NOMO-1 (cell line): ENCODE results near the gene CACNA1I.

Experiments
- DNase-seq, 2 experiments: peaks; one replicate each; lab custom pipeline; 2025; ENCODE audit not compliant: unreplicated experiment in 2 of 2; lab: John Stamatoyannopoulos, UW

Gene CACNA1I

DNA sequence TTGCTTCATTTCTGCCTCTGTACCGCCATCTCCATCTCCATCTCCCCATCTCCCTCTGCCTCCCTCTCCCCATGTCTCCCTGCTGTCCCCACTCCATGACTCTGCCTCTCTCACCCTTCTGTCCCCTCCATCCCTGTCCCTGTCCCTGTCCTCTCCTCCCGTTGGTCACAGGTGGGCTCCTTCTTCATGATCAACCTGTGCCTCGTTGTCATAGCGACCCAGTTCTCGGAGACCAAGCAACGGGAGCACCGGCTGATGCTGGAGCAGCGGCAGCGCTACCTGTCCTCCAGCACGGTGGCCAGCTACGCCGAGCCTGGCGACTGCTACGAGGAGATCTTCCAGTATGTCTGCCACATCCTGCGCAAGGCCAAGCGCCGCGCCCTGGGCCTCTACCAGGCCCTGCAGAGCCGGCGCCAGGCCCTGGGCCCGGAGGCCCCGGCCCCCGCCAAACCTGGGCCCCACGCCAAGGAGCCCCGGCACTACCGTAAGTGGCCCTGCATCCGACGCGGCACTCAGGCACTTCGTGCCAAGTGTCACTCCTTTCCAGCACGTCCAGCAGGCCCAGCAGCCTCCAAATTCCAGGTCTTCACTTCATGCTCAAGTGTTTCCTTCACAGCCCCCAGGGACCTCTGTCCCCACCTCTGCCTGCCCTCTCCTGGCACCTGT is 76.0 kb downstream of the CACNA1I start:
- no peak for DNase-seq

DNA sequence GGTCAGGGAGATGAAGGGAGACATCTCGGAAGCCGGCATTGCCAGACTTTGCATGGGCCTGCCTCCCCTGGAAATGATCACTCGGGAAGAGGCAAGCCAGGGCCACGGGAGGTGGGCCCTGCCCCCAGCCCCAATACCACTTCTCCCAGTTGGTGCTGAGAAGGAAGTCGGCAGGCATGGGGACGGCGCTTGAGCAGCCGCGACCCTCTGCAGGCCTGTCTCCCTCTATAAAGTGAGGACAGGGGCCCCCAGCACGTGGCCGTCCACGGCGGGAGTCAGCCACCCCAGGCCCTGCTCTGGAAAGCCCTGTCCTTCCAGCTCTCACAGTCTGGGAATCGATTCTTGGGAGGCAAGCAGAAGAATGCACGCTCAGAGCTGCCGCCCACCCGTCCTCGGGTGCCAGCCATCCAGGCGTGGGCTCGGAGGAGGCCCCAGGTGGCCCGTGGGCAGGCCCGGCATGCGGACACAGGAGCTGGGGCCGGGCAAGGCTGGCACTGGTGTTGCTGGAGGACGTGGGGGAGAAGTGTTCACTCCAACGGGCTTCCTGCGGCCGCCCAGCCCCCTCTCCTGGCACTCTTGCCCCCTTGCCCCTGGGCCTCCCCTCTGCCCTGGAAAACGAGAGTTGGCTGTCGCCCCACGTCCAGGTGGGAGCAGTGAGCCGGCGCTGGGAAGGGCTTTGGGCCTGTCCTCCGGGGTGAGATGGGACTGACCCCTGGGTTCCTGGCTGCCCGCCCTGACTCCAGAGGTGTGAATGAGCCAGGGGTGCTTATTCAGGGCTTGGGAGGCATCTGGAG is 77.5 kb downstream of the CACNA1I start:
- no peak for DNase-seq

DNA sequence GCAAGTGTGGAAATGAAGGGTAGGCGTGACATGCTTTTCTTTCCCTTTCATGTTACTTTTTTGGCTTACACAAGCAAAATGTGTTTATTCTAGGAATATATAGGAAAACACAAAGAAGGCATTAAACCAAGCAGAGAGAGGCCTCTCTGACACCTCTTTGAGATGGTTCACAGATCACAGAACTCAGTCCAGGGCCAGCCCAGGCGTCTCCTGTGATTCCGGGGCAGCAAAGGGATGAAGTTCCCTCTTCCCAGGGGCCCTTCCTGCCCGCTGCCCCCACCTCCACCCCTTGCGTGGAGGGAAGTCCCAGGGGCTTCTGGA is 78.0 kb downstream of the CACNA1I start:
- no peak for DNase-seq

DNA sequence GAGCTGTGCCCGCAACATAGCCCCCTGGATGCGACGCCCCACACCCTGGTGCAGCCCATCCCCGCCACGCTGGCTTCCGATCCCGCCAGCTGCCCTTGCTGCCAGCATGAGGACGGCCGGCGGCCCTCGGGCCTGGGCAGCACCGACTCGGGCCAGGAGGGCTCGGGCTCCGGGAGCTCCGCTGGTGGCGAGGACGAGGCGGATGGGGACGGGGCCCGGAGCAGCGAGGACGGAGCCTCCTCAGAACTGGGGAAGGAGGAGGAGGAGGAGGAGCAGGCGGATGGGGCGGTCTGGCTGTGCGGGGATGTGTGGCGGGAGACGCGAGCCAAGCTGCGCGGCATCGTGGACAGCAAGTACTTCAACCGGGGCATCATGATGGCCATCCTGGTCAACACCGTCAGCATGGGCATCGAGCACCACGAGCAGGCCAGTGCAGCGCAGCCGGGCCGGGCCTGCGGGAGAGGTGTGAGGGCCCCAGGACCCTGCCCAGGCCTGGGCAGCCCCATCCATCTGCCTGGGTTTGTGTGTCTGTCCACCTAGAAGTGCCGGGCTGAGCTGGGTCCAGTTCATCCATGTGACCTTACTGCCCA is 79.0 kb downstream of the CACNA1I start:
- no peak for DNase-seq

DNA sequence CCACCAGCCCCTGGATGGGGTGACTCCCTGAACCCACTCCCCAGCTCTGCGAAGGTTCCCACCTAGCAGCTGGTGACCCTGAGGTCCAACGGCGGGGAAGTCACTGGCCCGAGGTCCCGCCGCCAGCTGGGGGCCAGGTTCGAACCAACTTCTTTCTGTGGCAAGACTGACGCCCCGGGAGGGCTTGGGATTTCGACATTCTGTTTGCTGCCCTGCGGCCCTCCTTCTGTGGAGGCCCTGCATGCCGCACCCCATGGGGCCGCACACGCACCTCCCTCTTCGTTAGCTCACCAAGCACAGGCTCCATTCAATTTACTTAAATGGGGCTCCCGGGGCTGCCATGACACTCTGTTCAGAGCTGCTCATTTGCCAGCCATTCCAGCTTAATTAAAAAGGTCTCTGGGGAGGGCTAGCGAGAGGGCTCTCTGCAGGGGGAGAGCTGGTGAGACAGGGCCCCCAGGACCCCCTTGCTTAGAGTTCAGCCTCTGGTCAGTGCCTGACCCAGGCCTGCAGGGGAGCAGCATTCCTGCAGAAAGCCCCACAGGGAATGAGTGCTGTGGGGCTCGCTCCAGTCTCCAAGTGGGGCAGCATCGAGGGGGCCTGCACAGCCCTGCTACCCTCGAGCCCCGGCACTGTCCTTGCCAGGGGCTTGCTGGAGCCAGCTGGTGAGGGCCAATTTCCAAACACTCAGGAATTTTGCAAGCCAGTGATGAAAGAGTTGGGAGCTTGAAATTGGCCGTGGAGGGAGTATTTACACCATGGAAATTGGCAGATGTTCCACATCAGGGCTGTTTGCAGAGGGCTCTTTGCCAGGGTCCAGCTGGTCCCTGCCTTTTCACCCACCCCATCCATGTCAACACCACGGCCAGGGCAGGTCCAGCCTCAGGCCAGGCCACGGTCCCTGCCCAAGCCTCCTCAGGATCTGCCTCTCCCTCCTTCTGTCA is 80.8 kb downstream of the CACNA1I start:
- no peak for DNase-seq

DNA sequence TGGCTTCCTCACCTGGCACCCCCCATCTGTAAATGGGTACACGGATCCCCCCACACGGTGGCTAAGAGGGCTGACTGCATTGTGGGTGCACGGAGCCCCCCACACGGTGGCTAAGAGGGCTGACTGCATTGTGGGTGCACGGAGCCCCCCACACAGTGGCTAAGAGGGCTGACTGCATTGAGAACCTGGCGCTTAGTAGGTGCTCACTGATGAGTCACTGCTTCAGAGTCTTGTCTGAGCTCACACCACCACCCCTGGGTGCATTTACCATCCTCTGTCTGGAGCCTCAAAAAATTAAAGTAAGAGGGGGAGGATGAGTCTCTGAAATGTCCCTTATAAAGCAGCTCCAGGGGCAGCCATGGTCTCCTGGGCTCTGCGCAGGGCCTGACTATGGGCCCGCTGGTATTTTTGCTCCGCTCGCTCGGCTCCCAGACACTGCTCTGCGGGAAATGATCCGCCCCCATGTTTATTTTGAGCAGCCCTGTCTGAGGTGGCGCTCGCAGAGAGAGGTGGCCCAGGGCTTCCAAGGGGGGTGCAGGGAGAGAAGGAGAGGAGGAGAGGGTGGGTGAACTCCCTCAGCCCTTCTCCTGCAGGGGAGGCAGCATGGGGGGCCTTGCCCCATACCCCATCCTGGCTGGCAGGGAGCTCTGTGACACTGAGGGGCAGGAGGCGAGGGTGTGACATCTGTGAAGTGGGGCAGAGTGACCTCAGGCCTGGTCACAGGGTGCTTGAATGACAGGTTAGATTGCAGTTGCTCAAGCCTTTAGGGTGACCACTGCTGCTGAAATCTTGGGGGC is 82.6 kb downstream of the CACNA1I start:
- DNase-seq, result no peak

DNA sequence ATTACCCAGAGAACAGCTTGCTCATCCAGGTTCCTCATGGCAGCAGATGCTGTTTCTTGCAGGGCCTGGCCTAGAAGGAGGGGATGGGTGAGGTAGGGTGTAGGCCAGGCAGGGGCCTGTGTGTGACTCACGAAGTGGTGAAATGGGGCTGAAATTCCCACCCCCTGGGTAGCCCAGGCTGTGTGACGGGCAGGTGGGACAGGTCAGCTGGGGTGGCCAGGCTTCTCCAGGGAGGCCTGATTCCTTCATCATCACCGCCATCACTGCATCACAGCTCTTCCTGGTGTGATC is 83.2 kb downstream of the CACNA1I start:
- no peak for DNase-seq

DNA sequence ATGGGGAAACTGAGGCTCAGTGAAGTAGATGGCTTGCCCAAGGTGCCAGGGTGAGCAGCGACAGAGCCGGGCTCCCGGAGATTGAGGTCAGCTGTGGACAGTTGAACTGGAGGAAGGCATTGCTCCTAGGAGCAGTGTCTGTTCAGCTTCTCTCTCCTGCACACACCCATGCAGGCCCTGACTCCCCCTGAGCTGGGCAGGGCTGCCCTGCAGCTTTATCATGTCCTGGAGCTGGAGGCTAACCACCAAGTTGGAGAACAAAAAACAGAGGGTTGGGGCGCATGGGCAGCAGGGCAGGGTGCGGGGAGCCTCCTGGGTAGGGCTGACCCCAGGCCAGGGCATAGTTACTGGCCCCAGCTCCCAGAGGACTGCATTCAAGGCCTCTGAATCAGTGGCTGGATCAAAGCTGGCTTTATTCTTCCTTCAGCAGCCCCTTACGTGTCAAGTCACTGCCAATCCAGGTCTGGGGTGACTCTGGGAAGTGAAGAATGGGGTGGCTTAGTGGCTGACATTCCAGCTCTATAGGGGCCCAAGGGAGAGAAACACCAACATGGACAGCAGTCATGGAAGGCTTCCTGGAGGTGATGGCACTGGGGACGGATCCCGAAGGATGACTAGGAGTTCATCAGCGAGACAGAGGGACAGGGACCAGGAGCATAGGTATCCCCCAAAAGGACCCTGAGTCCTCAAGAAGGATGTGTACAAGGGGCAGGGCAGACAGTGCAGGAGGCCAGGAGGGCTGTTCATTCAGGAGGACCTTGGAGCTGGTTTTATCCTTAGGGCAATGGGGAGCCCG is 83.8 kb downstream of the CACNA1I start:
- no peak for DNase-seq

DNA sequence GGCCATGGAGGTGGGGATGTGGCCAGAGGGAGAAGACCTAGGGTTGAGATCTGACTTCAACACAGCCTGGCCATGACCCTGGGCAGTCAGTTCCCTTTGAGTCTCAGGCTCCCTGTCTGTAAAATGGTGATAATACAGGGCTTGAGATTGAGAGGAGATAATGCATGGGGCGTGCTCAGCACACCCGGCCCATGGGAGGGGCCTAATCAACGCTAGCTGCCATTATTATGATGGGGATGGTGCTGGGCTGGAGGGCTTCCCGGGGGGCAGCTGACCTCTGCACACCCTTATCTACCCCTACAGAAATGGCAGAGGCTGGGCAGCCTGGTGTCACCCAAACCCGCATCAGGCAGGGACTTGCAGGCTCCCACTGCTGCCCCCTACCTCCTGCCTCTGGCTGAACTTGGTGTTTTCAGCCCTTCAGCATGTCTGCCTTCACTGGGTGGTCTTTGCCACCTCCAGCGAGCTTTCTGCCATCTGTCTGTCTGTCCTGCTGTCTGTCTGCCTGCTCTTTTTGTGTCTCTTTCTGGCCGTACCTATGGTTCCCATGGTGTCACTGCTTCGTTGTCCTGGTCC is 84.5 kb downstream of the CACNA1I start:
- DNase-seq, result no peak

DNA sequence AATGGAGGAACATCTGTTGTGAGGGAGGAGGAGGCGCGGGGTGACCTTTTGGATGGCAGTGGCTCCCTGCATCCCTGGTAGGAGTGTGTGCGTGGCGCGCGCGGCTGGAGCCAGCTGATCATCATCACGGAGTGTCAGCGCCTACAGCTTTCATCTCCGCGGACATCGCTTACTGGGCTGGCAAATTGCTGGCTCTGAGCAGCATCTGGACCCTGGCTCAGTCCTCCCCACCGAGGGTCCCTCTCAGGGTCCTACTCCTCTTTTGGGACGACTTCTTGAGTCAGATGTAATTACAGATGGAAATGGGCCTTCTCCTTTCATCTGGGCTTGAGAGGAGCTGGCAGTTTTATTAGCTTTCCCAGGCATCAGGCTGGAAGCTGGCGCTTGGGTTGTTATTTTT is 85.3 kb downstream of the CACNA1I start:
- DNase-seq, result no peak

DNA sequence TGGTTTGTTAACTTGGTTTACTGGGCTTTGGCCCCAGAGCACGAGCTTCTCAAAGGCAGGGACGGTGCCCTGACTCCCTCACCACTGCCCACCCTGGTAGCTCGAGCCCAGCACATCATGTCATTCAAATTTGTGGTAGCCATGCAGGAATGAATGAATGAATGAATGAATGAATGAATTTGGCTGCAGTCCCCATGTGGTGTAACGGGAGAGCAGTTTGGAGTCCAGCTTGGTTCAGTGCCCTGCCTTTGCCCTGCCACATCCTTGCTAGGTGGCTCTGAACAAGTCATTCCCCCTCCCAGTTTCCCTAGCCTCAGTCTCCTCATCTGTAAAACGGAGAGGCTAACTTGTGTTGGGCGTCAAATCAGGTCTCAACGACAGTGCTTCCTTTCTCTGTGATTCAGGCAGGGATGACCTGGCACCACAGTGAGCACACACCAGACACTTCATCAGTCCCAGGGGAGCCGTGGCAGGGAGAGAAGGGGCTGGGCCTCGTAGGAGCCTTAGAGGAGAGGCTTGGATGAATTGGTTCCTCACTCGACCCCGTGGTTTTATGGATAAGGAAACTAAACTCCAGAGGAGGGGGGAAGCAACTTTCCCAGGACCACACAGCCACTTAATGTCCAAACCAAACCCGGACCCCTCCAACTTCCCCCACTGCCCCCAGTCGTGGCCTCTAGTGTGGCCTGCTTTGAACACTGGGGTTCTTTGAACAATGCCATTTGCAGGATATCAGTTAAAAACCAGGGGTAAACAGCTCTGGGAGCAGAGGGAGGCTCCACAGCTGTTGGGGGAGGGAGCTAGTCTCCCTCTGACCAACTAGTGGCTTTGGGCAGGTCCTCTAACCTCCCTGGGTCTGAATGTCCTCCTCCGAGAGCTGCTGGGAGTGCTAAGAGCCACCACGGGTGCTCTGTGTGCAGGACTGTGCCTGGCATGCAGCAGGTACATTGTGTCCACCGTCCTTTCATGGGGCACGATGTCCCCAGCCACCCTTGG is 86.2 kb downstream of the CACNA1I start:
- DNase-seq, result no peak

DNA sequence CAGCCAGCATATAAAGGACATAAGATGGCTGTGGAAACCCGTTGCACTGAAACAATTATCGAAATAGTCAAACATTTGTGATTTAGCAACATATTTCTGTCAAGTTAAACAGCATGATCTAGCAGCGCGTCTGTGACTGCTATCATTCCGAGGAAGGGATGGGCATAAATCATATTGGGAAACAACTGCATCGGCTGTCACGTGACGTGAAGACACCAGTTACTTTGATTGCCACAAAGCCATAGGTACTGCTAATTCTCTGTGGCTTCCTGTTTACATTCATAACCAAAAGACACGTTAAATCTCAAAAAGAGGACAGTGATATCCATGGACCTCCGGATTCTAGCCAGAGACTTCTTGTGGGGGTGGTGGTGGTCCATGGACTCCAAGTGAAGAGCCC is 87.8 kb downstream of the CACNA1I start:
- peak; percentile 37 to 90 for DNase-seq

DNA sequence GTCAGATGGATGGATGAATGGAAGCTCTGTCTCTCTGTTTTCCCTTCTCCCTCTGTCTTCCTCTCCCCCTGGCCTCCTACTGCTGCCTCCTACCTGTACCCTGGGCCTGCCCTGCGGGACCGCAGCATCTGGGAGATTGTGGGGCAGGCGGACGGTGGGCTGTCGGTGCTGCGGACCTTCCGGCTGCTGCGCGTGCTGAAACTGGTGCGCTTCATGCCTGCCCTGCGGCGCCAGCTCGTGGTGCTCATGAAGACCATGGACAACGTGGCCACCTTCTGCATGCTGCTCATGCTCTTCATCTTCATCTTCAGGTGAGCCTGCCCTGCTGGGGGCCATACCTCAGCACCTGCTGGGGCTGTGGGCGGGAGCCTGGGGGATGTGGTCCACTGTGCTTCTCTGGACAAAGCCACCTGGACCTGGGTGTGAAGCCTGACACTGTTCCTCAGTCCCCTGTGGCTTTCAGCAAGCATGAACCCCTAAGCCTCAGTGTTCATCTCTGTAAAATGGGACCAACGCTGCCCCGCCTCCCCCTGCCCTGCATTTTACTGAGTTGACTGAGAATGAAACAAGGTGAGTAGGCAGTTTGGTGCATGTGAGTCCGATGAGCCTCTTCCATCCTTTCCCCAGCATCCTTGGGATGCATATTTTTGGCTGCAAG is 88.4 kb downstream of the CACNA1I start:
- DNase-seq, result no peak

DNA sequence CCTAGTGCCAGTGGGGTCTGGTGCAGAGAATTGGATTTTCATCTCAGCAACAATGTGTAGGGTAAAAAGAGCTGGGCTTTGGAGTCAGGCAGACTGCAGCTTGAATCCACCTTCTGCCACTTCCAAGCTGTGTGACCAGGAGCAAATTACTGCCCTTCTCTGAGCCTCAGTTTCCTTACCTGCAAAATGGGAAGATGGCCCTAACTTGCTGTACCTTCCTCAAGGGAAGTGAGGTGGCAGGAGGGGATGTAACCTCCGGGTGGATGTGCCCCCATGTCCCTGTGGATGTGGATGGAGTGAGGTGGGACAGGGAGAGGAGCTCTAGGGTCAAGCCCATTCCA is 90.9 kb downstream of the CACNA1I start:
- no peak for DNase-seq

DNA sequence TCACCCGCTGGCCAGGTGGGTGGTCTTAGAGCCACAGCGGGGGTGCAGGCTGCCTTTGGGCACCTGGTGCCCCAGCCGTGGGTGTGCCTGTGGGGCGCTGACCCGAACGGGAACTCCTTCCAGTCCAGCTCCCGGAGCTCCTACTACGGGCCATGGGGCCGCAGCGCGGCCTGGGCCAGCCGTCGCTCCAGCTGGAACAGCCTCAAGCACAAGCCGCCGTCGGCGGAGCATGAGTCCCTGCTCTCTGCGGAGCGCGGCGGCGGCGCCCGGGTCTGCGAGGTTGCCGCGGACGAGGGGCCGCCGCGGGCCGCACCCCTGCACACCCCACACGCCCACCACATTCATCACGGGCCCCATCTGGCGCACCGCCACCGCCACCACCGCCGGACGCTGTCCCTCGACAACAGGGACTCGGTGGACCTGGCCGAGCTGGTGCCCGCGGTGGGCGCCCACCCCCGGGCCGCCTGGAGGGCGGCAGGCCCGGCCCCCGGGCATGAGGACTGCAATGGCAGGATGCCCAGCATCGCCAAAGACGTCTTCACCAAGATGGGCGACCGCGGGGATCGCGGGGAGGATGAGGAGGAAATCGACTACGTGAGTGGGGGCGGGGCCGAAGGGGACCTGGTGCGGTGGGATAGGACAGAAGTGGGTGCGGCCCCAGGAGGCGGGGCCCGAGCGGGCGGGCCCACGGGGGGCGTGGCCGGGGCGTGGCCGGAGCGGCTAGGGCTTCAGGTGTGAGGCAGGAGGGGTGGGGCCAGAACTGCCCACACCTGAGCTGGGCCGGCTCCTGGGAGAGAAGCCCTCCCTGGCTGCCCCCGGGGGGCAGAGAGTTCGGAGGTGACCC is 91.5 kb downstream of the CACNA1I start:
- DNase-seq, result no peak

DNA sequence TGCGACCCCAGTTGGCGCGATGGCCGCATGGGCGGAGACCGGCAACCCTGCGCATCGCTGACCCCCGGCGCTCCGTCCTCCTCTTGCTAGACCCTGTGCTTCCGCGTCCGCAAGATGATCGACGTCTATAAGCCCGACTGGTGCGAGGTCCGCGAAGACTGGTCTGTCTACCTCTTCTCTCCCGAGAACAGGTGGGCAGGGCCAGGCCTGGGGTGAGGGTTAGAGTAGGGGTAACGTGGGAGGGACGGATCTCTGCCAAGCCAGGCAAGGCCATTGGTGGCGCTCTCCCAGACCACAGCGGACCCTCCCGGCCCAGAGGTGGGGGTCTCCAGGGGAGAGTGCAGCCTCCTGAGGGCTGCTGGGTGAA is 92.1 kb downstream of the CACNA1I start:
- no peak for DNase-seq

DNA sequence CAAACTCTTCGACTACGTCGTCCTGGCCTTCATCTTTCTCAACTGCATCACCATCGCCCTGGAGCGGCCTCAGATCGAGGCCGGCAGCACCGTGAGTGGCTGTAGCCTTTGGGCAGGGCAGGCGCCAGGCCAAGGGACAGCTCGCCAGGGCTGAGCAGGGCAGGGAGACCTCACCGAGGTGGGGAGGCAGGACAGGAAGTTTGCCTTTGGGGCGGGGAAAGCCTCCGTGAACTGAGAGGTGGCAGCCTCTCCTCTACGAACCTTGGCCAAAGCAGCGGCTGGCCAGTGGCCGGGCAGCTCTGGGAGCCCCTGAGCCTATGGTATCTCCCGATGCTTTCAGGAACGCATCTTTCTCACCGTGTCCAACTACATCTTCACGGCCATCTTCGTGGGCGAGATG is 93.2 kb downstream of the CACNA1I start:
- DNase-seq, result no peak
